Trophoblast cell (in vitro differentiated cells and primary cell): ENCODE data around the gene PTPN13.
A peak's percentile ranks its signal among the peaks of the same experiment; 100 is the strongest.

Experiments used
- DNase-seq, 2 donors: peaks; one replicate each; pipeline ENCODE4 v3.0.0-alpha.2; 2016
- H2AFZ ChIP-seq: 2 replicates; pipeline ENCODE4 v1.6.1; 2013; ENCODE audit warnings: low read length, moderate library complexity, mild to moderate bottlenecking; ENCODE audit not compliant: insufficient read depth, poor library complexity
- H2AK5ac ChIP-seq: 2 replicates; pipeline ENCODE4 v1.6.1; 2013; ENCODE audit warnings: mild to moderate bottlenecking, low read length
- H2BK120ac ChIP-seq: 2 replicates; pipeline ENCODE4 v1.6.1; 2013; ENCODE audit warnings: low read length, mild to moderate bottlenecking, moderate library complexity; ENCODE audit not compliant: insufficient read depth, poor library complexity
- H2BK12ac ChIP-seq: 2 replicates; pipeline ENCODE4 v1.6.1; 2013; ENCODE audit warnings: mild to moderate bottlenecking, low read length, moderate library complexity
- H2BK5ac ChIP-seq: 2 replicates; pipeline ENCODE4 v1.6.1; 2013; ENCODE audit warnings: low read length, low read depth, moderate library complexity, mild to moderate bottlenecking; ENCODE audit not compliant: poor library complexity
- H3K14ac ChIP-seq: 2 replicates; pipeline ENCODE4 v1.6.1; 2013; ENCODE audit warnings: mild to moderate bottlenecking, low read length
- H3K18ac ChIP-seq: 2 replicates; pipeline ENCODE4 v1.6.1; 2013; ENCODE audit warnings: mild to moderate bottlenecking, low read length
- H3K23ac ChIP-seq: 2 replicates; pipeline ENCODE4 v1.6.1; 2013; ENCODE audit warnings: low read length
- H3K27ac ChIP-seq: 2 replicates; pipeline ENCODE4 v1.5.1; 2013; ENCODE audit warnings: low read depth, mild to moderate bottlenecking, inconsistent platforms, low read length, moderate library complexity
- H3K27me3 ChIP-seq: 2 replicates; pipeline ENCODE4 v1.6.1; 2013; ENCODE audit warnings: inconsistent platforms, mild to moderate bottlenecking, low read length, moderate library complexity; ENCODE audit not compliant: insufficient read depth
- H3K36me3 ChIP-seq, 2 experiments: 1 replicate in 1 of 2; 2 replicates in 1 of 2; pipeline ENCODE4 v1.6.1; 2013; ENCODE audit warnings: low read length in 2 of 2, mild to moderate bottlenecking in 2 of 2, moderate library complexity in 1 of 2; ENCODE audit not compliant: insufficient read depth in 2 of 2, control insufficient read depth in 1 of 2
- H3K4ac ChIP-seq: 2 replicates; pipeline ENCODE4 v1.6.1; 2013; ENCODE audit warnings: low read depth, mild to moderate bottlenecking, low read length, moderate library complexity
- H3K4me1 ChIP-seq, 2 experiments: 1 replicate in 1 of 2; 2 replicates in 1 of 2; pipeline ENCODE4 v1.6.1; 2013; ENCODE audit warnings: low read length in 2 of 2, mild to moderate bottlenecking in 2 of 2, moderate library complexity in 1 of 2; ENCODE audit not compliant: insufficient read depth in 2 of 2, control insufficient read depth in 1 of 2
- H3K4me2 ChIP-seq: 2 replicates; pipeline ENCODE4 v1.6.1; 2013; ENCODE audit warnings: inconsistent platforms, mild to moderate bottlenecking, low read length, moderate library complexity
- H3K4me3 ChIP-seq: 2 replicates; pipeline ENCODE4 v1.5.1; 2013; ENCODE audit warnings: mild to moderate bottlenecking, low read depth, low read length, inconsistent platforms
- H3K79me1 ChIP-seq: one replicate; pipeline ENCODE4 v1.6.1; 2013; ENCODE audit warnings: low read length
- H3K79me2 ChIP-seq: 2 replicates; pipeline ENCODE4 v1.6.1; 2013; ENCODE audit warnings: low read length, mild to moderate bottlenecking; ENCODE audit not compliant: control insufficient read depth, insufficient read depth, poor library complexity
- H3K9ac ChIP-seq: 2 replicates; pipeline ENCODE4 v1.6.1; 2013; ENCODE audit warnings: mild to moderate bottlenecking, low read length
- H3K9me3 ChIP-seq: 2 replicates; pipeline ENCODE4 v1.6.1; 2013; ENCODE audit warnings: low read depth, mild to moderate bottlenecking, control low read depth, inconsistent platforms, low read length; ENCODE audit not compliant: insufficient read depth
- H4K12ac ChIP-seq: 2 replicates; pipeline ENCODE4 v1.6.1; 2013; ENCODE audit warnings: low read depth, mild to moderate bottlenecking, low read length, moderate library complexity
- H4K8ac ChIP-seq: 2 replicates; pipeline ENCODE4 v1.6.1; 2013; ENCODE audit warnings: low read depth, mild to moderate bottlenecking, low read length, moderate library complexity
- H4K91ac ChIP-seq: one replicate; pipeline ENCODE4 v1.6.1; 2013; ENCODE audit warnings: low read depth, mild to moderate bottlenecking, low read length, moderate library complexity
- WGBS: extraction: QIAGEN DNeasy Blood & Tissue Kit; methylation state at CpG from one replicate; pipeline ENCODE4 v1.1.7; 2013; ENCODE audit warnings: missing lambda C conversion rate; ENCODE audit not compliant: insufficient read length, insufficient coverage; ENCODE audit errors: extremely low coverage; 5-methylcytosine and 5-hydroxymethylcytosine counted together

Gene PTPN13

GRCh38 chr4:86762649-86763048 is 168.5 kb downstream of the PTPN13 start:
- Histone ChIP-seq H3K9ac (no peak overlapping the region), H3K4me2 (no peak overlapping the region), H4K8ac (no peak overlapping the region), H3K4me1 (no peaks in the 10 kb centered on the region), H3K18ac (no peak overlapping the region), H3K36me3 (peaks cover 2 to 5% of the 10 kb centered on the region in 2 experiments), H3K4me3 (no peak overlapping the region), H2BK12ac (no peak overlapping the region), H4K91ac (no peak overlapping the region), H3K79me2 (no peaks in the 10 kb centered on the region), H3K27ac (no peak overlapping the region), H2AK5ac (no peak overlapping the region), H3K27me3 (no peaks in the 10 kb centered on the region), H3K14ac (no peak overlapping the region), H2BK120ac (no peak overlapping the region), H3K23ac (no peak overlapping the region), H4K12ac (no peak overlapping the region), H3K79me1 (no peaks in the 10 kb centered on the region), H2AFZ (no peak overlapping the region), H3K4ac (no peak overlapping the region), H3K9me3 (no peaks in the 10 kb centered on the region), H2BK5ac (no peak overlapping the region)
- no CpG with 5 or more reads among the region's 5 CpGs for WGBS
- peak; percentile 94 to 99 for DNase-seq

GRCh38 chr4:86769794-86770193 is 175.7 kb downstream of the PTPN13 start:
- Histone ChIP-seq H4K91ac (no peak overlapping the region), H3K27ac (no peak overlapping the region), H3K4me3 (no peak overlapping the region), H3K18ac (no peak overlapping the region), H3K4me1 (no peaks in the 10 kb centered on the region), H3K9ac (no peak overlapping the region), H2AK5ac (no peak overlapping the region), H4K8ac (no peak overlapping the region), H3K14ac (no peak overlapping the region), H3K79me2 (no peaks in the 10 kb centered on the region), H2BK12ac (no peak overlapping the region), H2AFZ (no peak overlapping the region), H3K27me3 (no peaks in the 10 kb centered on the region), H3K79me1 (no peaks in the 10 kb centered on the region), H3K4me2 (no peak overlapping the region), H3K23ac (no peak overlapping the region), H2BK120ac (no peak overlapping the region), H3K9me3 (no peaks in the 10 kb centered on the region), H3K4ac (no peak overlapping the region), H3K36me3 (peaks cover 0 to 3% of the 10 kb centered on the region in 2 experiments), H2BK5ac (no peak overlapping the region), H4K12ac (no peak overlapping the region)
- WGBS, result no CpG with 5 or more reads among the region's 4 CpGs
- DNase-seq, result no peak

- Histone ChIP-seq H2AFZ (no peak overlapping the region), H3K23ac (no peak overlapping the region), H4K91ac (no peak overlapping the region), H3K27me3 (no peaks in the 10 kb centered on the region), H3K4me3 (no peak overlapping the region), H3K18ac (no peak overlapping the region), H3K4me1 (no peaks in the 10 kb centered on the region), H3K9me3 (no peaks in the 10 kb centered on the region), H3K4ac (no peak overlapping the region), H4K8ac (no peak overlapping the region), H3K79me1 (no peaks in the 10 kb centered on the region), H3K36me3 (peaks cover 0 to 5% of the 10 kb centered on the region in 2 experiments), H2BK5ac (no peak overlapping the region), H3K4me2 (no peak overlapping the region), H2BK120ac (no peak overlapping the region), H4K12ac (no peak overlapping the region), H3K79me2 (no peaks in the 10 kb centered on the region), H2AK5ac (no peak overlapping the region), H2BK12ac (no peak overlapping the region), H3K27ac (no peak overlapping the region), H3K9ac (no peak overlapping the region), H3K14ac (no peak overlapping the region)
- WGBS, result no CpG with 5 or more reads among the region's 1 CpG
- no peak for DNase-seq
Measured at GRCh38 chr4:86771141-86771540, 177.0 kb downstream of the PTPN13 start.

GRCh38 chr4:86775061-86775460 is 180.9 kb downstream of the PTPN13 start:
- Histone ChIP-seq H3K4ac (no peak overlapping the region), H2AK5ac (no peak overlapping the region), H3K27me3 (no peaks in the 10 kb centered on the region), H3K79me1 (no peaks in the 10 kb centered on the region), H3K14ac (no peak overlapping the region), H2BK12ac (no peak overlapping the region), H3K9ac (no peak overlapping the region), H4K12ac (no peak overlapping the region), H3K79me2 (no peaks in the 10 kb centered on the region), H4K8ac (no peak overlapping the region), H3K4me2 (no peak overlapping the region), H3K27ac (no peak overlapping the region), H2BK5ac (no peak overlapping the region), H3K23ac (no peak overlapping the region), H2AFZ (no peak overlapping the region), H3K4me1 (no peaks in the 10 kb centered on the region), H3K18ac (no peak overlapping the region), H4K91ac (no peak overlapping the region), H3K36me3 (peaks cover 2 to 3% of the 10 kb centered on the region in 2 experiments), H3K9me3 (no peaks in the 10 kb centered on the region), H3K4me3 (no peak overlapping the region), H2BK120ac (no peak overlapping the region)
- DNase-seq, result no peak
- no CpG with 5 or more reads among the region's 4 CpGs for WGBS
